Stimulated activated CD8-positive, alpha-beta memory T cell treated with anti-CD3 and anti-CD28 coated beads, Interleukin-7, amount 100 ng/mL, for 4 hours (primary cell): ENCODE results near the gene WRAP53.

Source experiments
- DNase-seq, 2 donors: peaks; one replicate each; pipeline ENCODE4 v3.0.0-alpha.2; 2020; ENCODE audit warnings: low read depth in 2 of 2

The WRAP53 gene

DNA sequence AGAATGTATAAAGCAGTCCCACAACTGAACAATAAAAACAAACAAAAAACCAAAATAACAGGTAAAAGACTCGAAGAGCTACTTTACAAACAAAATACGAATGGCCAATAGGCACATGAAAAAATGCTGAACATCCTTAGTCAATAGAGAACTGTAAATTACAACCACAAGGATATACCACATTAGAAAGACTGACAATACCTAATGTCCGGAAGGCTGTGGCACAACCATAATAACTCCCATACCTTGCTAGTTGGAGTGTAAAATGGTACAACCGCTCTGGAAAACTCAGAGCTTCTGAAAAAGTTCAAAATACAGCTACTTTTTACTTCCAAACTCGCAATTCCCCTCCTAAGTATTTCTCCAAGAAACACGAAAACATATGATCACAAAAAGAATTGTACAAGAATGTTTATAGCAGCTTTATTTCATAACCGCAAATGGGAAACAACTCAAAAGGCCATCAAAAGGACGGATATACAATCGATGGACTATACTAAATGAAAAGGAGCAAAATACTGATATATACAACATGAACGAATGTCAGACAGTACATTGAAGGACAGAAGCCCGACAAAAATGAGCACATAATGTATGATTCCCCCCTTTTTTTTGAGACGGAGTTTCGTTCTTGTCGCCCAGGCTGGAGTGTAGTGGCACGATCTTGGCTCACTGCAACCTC lies 3.3 kb upstream of the WRAP53 start:
- DNase-seq, result no peak

DNA sequence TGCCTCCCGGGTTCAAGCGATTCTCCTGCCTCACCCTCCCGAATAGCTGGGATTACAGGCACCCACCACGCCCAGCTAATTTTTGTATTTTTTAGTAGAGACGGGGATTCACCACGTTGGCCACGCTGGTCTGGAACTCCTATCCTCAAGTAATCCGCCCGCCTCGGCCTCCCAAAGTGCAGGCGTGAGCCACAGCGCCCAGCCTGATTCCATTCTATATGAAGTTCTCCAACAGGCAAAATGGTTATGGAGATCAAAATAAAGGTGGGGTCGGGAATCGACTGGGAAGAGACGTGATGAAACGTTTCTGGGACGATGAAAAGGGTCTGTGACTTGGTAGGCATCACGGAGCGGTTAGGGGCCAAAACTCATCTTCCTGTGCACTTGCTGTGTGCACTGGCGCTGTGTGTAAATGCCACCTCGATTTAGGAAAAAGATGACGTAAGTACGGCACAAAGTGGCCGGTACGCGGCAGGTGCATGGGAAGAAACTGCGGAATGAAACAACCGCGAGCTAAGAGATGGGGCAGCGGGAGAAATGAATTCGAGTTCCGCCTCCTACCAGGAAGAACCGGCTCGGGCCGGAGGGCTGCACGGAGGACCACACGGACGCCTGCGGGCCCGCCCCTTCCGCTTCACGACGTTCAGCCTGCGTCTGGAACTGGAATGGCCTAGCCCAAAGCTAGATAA lies 2.6 kb upstream of the WRAP53 start:
- peak; percentile 78 to 86 for DNase-seq

DNA sequence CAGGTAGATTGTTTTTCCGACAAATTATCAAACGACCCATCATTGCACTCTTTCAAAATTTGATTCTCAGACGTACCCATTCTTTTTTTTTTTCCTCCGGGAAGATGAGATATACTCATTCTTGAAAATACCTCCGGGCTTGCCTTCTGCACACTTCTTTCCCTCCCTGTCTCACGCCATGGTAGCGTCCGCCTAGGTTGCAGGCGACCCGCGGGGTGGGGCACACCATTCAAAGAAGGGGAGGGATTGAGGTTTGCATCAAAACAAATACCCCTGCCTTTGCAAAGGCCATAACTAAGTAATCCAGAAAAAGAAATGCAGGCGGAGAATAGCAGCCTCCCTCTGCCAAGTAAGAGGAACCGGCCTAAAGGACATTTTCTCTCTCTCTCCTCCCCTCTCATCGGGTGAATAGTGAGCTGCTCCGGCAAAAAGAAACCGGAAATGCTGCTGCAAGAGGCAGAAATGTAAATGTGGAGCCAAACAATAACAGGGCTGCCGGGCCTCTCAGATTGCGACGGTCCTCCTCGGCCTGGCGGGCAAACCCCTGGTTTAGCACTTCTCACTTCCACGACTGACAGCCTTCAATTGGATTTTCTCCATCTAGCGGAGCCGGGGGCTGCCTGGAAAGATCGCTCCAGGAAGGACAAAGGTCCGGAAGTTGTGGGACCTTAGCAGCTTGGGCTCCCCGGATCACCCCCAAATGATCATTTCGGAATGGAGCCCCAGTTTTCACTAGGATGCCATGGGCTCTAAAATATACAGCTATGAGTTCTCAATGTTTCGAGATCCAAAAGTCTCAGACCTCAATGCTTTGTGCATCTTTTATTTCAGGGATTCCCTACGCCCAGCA lies 1.8 kb upstream of the WRAP53 start:
- peak; percentile 60 to 68 for DNase-seq

DNA sequence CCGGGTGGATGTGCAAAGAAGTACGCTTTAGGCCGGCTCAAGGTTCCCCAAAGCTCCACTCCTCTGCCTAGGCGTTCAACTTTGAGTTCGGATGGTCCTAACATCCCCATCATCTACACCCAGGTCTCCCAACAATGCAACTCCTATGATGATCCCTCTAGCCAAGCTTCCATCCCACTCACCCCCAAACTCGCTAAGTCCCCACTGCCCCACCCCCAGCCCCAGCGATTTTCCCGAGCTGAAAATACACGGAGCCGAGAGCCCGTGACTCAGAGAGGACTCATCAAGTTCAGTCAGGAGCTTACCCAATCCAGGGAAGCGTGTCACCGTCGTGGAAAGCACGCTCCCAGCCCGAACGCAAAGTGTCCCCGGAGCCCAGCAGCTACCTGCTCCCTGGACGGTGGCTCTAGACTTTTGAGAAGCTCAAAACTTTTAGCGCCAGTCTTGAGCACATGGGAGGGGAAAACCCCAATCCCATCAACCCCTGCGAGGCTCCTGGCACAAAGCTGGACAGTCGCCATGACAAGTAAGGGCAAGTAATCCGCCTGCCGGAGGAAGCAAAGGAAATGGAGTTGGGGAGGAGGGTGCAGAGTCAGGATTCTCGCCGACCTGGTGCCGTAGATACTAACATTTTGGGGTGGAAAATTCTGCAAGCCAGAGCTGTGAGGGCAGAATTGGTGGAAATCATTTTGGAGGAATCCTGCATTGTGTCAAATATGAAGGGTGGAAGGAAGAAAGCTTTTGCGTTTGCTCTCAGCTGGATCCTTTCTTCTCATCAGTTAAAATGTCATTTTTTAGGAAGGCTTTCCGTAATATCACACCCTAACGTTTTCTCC lies 987 bp upstream of the WRAP53 start, which contains the start of gene TP53:
Gene TP53, minus strand, starts transcription at position 419 of the 836 bp plus-strand sequence. CDS start 10,896 bp downstream, outside the sequence.
- DNase-seq, result peak; percentile 80 to 83

DNA sequence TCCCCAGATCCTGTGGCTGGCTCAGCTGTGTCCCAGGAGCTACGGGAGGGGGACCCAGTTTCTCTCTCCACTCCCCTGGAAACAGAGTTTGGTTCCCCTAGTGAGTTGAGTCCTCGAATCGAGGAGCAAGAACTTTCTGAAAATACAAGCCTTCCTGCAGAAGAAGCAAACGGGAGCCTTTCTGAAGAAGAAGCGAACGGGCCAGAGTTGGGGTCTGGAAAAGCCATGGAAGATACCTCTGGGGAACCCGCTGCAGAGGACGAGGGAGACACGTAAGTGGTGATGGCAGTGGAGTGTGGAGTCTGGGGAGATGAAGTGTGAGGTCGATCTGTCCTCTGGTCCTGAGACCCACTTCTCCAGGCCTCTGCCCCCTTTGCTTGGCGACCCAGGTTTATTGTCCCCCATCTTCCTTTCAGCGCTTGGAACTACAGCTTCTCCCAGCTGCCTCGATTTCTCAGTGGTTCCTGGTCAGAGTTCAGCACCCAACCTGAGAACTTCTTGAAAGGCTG lies 585 bp downstream of the WRAP53 start:
- no peak for DNase-seq

DNA sequence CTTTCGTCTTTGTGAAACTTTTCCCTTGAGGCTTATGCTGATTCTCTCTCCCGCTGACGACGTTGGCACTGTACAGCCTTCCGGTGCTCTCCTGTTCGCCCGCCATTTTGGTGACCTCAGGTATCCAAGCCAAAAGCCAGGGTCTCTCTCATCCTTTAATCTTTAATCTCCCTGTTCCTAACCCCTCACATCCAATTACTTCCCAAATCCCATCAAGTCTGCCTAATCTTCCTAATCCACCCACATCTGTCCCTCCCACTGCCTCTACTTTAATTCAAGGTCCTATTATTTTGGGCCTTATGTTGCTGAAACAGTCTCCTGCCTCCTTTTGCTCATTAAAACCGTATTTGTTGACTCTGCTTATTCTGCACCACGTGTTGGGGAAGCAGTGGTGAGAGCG lies 7.3 kb downstream of the WRAP53 start:
- no peak for DNase-seq

DNA sequence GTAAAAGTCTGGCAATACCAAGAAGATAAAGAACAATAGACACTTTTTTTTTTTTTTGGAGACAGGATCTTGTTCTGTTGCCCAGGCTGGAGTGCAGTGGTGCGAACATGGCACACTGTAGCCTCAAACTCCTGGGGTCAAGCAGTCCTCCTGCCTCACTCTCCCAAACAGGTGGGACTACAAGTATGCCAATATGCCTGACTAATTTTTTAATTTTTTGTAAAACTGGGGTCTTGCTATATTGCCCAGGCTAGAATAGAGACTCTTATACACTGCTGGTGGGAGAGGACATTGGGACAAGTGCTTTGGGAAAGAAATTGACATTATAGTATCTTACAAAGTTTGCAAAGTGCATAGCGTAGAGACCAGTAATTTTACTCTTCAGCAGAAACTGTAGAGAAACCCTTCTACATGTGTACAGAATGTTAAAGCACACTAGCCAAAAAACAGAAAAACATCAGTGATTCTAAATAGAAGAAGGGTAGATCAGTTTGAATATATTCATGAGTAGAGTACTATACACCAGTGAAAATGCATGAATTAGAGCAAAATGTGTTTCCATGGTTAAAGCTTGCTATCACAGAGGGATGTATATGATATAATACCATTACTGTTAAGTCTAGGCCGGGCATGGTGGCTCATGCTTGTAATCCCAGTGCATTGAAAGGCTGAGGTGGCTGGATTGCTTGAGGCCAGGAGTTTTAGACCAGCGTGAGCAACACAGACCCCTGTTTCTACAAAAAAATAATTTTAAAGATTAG lies 9.7 kb downstream of the WRAP53 start:
- no peak for DNase-seq

DNA sequence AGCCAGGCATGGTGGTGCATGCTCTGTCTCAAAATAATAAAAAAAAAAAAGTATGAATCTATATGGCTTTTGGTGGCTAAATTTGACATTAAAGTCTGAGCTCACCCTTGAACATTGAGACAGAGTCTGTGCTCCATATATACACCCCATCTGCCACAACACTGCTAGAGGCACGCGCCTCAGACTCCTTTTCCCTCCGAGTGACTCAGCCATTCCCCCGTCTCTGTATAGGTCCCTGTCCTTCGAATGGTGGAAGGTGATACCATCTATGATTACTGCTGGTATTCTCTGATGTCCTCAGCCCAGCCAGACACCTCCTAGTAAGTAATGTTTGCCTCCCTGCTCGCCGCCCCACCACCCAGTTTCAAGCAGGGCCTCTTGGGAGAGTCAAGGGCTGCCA lies 12.2 kb downstream of the WRAP53 start:
- DNase-seq, result no peak

DNA sequence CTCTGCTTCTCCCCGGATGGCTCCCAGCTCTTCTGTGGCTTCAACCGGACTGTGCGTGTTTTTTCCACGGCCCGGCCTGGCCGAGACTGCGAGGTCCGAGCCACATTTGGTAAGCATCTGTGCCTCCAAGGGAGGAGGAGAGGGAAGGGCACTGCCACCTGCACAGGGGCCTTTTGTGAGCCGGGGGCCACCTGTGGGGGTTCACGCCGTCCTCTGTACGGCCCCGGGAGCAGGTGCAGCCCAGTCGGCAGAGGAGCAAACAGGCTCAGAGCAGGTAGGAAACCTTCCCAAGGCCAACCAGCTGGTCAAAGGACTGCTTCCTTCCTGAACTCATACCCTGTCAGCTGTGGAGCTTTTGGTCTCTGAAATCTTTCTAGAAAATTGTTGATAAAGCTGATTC lies 13.4 kb downstream of the WRAP53 start:
- DNase-seq, result no peak

DNA sequence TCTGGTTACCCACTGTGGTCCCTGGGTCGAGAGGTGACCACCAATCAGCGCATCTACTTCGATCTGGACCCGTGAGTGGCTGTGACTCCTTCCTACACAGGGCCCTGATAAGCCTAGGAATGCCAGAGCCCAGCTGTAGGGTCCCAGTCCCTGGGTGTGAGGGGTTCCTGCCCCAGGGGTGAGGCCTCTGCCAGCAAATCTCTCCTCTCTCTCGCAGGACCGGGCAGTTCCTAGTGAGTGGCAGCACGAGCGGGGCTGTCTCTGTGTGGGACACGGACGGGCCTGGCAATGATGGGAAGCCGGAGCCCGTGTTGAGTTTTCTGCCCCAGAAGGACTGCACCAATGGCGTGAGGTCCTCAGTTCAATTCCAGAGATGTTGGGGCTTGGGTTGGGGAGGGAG lies 14.5 kb downstream of the WRAP53 start:
- DNase-seq, result no peak

DNA sequence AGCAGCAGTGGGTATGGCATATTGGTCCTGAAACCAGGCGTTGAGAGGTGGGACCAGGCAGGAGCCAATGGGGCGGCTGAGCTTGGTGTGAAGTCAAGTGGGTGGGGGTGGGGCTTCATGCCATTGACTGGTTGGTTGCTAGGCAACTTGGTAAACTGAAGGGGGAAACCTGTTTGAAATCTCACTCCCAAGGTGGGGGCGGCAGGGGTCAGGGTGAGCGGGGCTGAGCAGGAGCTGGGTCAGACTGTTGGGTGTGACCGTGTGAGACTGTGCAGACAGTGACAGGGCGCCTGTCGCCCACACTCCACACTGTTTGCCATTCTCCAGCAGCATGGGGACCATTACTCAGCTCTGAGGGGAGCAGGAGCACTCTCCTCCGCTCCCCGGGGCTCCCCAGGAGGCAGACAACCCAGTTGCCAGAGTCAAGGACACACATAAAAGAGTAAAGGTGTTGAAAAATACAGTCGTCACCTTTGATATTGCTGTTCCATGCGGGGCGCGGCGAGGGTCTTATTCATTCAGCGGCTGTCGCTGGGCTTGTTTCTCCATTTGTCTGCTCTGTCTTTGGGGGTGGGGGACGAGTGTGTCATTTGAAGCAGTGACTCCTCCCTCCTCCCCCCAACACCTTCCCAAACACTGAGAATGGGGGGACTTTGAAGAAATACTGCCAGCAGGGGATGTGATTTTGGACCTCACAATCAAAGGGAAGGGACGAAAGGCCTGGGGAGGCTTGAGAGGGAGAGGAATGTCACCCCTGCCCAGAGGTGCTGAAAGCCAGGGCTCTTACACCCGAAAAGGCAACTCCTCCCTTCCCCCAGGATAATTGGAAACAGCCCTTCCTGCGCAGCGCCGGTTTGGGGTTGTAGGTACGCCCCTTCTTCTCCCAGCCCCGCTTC lies 15.6 kb downstream of the WRAP53 start:
- no peak for DNase-seq

DNA sequence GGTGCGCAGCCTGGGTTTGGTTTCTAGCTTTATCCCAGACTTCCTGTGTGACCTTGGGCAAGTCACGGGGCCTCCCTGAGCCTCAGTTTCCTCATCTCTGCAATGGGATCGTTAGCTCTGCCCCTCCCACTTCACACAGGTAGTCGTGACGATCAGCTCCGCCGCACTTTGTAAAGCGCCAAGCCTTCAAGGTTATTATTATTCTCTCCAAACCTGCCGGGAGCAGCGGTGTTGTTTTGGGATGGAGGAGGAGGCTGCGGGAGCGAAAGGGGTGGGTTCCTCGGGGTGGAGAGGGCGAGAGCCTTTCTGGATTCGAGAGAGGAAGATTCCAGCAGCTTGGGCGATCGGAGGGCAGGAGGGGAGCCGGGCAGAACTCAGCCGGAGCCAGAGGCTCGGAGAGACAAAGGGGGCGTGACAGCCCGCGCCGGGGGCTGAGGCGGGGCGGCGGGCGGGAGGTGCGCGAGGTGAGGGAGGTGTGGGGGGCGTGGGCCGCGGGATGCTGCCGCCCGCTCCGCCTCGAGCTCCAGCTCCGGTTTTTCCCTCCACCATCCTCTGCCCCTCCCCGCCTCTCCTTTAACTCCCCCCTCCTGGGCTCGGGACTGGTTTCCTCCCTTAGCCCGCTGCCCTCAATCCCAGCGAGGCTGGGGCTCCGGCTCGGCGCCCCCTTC lies 16.5 kb downstream of the WRAP53 start, which contains the start of gene EFNB3:
Gene EFNB3, plus strand, starts transcription at position 602 of the 668 bp plus-strand sequence. CDS start 397 bp downstream, outside the sequence.
- peak in 1 of 2 donors; percentile 28 for DNase-seq

DNA sequence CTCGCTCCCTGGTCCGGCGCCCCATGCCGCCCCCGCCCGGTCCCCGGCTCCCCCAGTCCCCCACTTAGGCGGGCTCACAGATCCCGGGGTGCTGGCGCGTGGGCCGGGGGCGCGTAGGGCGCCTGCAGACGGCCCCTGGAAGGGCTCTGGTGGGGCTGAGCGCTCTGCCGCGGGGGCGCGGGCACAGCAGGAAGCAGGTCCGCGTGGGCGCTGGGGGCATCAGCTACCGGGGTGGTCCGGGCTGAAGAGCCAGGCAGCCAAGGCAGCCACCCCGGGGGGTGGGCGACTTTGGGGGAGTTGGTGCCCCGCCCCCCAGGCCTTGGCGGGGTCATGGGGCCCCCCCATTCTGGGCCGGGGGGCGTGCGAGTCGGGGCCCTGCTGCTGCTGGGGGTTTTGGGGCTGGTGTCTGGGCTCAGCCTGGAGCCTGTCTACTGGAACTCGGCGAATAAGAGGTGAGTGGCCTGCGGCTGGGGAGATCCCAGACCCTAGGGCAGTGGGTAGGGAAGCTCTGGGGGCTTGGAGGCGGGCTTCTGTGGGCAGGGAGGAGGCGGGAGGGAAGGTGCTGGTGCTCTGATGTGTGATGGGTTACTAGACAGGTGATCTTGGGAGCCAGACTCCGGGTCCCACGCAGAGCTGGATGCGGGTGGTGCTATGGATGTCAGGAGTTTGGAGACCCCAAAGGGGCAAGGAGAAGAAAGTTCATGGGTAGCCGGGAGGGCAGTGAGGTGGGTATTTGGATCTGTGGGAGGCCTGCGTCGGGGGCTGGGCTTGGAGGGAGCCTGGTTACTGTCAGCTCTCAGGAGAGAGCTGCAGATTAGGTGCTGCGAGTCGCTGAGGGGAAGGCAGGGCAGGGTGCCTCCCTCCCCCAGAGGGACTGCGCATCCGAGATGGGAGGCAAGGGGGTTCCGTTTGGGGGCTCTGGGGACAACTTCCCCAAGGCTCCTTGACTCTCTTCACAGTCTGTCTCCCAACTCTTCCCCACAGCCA lies 17.3 kb downstream of the WRAP53 start:
- DNase-seq, result no peak

DNA sequence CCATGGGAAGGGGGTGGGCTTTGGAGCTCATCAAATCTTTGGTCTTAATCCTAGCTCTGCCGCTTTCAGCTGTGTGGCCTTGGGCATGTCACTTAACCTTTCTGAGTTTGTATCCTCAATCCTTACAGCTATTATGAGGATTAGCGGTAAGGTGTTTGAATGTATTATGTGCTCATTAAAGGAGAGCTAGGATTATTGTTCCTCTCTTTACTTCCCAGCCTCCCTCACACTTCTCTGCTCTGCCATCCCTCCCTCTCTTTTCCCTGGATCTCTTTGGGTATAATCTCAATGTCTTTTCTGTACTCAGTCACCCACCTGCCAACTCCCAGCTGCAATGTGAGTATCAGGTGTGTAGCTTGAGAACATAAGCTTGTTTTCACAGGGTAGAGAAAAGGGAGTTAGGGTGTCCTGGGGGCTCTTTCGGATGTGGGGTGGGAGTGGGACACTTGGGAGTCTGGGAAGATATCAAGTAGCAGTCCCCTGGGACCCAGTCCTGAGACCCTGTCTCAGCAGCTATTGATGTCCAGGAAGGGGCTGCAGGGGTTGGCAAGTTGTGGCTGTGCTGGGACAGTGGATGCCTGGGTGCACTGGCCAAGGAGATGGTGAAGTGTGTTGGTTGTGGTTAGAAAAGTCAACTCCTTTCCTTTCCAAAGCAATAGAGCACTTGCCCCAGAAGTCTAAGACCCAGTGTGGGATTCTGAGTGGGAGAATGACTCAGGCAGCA lies 18.5 kb downstream of the WRAP53 start:
- no peak for DNase-seq

DNA sequence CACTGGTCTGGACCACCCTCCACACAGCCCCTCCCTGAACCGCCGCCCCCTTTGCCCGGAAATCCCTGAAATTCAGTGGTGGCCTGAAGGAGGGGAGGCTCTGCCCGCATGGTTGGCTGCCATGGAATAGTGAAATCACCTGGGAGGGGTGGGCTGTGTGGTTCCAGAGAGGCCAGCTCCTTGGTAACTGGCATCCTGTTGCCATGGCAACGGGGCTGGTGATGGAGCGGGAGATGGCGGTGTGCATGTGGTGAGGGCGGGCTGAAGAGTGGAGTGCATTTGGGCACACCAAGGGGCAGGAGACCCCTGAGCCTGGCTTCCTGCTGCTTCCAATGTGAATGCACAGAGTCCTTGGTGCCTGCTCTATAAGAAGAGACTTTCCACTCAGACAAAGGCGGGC lies 19.2 kb downstream of the WRAP53 start:
- no peak for DNase-seq

DNA sequence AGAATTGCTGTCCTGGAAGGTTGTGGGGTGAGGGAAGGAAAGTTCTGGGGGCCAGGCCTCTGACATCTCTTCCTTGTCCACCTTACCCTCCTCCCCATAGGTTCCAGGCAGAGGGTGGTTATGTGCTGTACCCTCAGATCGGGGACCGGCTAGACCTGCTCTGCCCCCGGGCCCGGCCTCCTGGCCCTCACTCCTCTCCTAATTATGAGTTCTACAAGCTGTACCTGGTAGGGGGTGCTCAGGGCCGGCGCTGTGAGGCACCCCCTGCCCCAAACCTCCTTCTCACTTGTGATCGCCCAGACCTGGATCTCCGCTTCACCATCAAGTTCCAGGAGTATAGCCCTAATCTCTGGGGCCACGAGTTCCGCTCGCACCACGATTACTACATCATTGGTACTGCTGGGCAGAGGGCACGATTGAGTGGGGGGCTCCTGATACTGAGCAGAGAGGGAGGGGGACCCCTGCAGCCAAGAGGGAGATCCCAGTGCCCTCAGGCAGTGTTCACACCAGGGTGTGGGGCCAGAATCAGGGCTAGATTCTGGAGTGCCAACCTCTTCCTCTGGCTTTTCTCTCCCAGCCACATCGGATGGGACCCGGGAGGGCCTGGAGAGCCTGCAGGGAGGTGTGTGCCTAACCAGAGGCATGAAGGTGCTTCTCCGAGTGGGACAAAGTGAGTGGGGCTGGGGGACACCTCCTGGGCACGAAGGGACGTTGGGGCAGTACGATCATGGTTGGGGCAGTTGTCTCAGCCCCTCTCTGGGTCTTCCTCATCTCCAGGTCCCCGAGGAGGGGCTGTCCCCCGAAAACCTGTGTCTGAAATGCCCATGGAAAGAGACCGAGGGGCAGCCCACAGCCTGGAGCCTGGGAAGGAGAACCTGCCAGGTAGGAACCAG lies 19.8 kb downstream of the WRAP53 start:
- no peak for DNase-seq
